ENCODE data around the gene IGFBP1. TPM values are rescaled to one million over a fixed set of nuclear protein-coding genes. Genes with fewer than 3 reads are reported as not detected.

The IGFBP1 gene
- total and polyA plus RNA-seq, 7 donors: not detected

DNA sequence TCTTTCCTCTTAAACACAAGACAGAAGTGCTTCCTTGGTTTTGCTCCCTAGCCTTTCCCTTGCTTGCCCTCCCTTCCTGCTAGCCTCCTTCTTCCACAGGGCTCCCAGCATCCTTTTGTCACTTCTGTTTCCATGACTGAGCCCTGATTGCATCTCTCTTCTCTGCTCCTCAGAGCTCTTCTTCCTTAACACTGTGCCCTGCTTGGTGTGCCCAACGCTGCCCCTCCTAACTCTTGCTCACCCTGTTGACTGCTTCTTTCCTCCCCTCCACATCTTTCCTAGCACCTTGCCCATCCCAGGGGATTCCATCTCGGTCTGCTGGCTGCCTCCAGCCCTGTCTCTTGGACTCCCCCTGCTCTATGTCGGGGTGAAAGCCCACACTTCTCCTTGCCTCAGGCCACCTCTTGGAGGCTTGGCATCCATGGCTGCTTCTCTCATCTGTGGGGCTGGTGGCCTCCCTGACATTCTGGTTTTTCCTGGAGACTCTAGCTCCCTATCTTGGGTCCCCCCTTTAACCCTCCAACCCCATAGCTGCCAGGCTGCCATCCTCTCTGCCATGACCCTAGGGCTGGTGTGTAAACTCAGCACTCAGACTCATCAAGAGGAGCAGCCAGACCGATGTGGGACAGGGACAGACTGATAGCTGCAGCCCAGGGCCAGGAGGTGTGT lies 5.8 kb downstream of the IGFBP1 start:
- Histone ChIP-seq H3K36me3 (no peaks in the 10 kb centered on the region), H3K9me3 (no peaks in the 10 kb centered on the region), H3K4me1 (peaks cover 0 to under 1% (median 0%) of the 10 kb centered on the region in 4 donors), H3K27ac (no peak overlapping the region), H3K4me3 (no peak overlapping the region), H3K27me3 (peaks cover 3 to 14% (median 13%) of the 10 kb centered on the region in 3 donors)
- no peak for TF ChIP-seq POLR2AphosphoS5 (IDR thresholded peaks at IDR 0.05)
- TF ChIP-seq POLR2A (IDR thresholded peaks at IDR 0.05): no peak
- TF ChIP-seq, protein P1, sequence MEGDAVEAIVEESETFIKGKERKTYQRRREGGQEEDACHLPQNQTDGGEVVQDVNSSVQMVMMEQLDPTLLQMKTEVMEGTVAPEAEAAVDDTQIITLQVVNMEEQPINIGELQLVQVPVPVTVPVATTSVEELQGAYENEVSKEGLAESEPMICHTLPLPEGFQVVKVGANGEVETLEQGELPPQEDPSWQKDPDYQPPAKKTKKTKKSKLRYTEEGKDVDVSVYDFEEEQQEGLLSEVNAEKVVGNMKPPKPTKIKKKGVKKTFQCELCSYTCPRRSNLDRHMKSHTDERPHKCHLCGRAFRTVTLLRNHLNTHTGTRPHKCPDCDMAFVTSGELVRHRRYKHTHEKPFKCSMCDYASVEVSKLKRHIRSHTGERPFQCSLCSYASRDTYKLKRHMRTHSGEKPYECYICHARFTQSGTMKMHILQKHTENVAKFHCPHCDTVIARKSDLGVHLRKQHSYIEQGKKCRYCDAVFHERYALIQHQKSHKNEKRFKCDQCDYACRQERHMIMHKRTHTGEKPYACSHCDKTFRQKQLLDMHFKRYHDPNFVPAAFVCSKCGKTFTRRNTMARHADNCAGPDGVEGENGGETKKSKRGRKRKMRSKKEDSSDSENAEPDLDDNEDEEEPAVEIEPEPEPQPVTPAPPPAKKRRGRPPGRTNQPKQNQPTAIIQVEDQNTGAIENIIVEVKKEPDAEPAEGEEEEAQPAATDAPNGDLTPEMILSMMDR (IDR thresholded peaks at IDR 0.05): no peak
- no peak for TF ChIP-seq EP300 (IDR thresholded peaks at IDR 0.05)
- 63 to 74% methylated on average over 4 of the region's 4 CpGs for WGBS, 2 donors
- intact Hi-C loops (cut with DNase I): no loop called here
- no peak for DNase-seq

DNA sequence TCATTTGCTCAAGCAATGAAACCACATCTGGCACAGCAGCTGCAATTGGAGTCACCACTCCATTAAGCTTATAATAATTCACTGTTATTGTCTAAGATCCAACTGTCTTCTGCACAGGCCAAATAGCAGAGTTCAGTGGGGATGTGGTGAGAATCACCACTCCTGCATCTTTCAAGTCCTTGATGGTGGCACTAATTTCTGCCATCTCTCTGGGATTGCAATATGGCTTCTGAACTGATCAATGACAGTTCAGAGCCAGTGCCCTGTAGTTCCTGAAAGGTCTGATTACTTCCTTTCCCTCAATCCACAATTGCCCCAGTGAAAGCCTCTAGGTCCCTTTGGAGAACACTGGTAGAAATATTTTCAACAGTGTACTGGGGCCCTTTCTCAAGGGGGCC lies 6.4 kb downstream of the IGFBP1 start:
- H3K27ac ChIP-seq: no peak overlapping the region
- intact Hi-C loops (cut with DNase I): no loop called here
- peaks cover 0 to 8% (median 8%) of the 10 kb centered on the region in 3 donors for H3K27me3 ChIP-seq
- TF ChIP-seq POLR2A (IDR thresholded peaks at IDR 0.05): no peak
- no peak for TF ChIP-seq EP300 (IDR thresholded peaks at IDR 0.05)
- TF ChIP-seq POLR2AphosphoS5 (IDR thresholded peaks at IDR 0.05): no peak
- TF ChIP-seq, protein P1 (IDR thresholded peaks at IDR 0.05): no peak
- no peaks in the 10 kb centered on the region for H3K9me3 ChIP-seq
- H3K4me3 ChIP-seq: no peak overlapping the region
- no peaks in the 10 kb centered on the region for H3K4me1 ChIP-seq
- no peaks in the 10 kb centered on the region for H3K36me3 ChIP-seq
- no peak for DNase-seq

DNA sequence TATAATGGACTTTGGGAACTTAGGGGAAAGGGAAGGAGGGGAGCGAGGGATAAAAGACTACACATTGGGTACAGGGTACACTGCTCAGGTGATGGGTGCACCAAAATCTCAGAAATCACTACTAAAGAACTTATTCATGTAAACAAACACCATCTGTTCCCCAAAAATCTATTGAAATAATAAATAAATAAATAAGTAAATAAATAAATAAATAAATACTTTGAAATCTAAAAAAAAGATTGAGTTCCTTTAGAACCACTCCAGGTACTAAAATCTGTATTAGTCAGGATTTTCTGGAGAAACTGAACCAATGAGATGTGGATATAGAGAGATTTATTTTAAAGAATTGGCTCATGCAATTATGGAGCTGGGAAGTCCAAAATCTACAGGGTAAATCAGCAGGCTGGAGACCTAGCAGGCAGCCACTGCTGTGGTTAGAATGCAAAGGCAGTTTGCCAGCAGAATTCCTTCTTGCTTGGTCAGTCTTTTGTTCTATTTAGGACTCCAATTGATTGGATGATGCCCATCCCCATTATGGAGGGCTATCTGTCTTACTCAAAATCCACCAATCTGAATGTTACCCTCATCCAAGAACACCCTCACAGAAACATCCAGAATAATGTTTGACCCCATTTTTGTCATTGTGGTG lies 8.9 kb downstream of the IGFBP1 start:
- 98 to 100% methylated on average over 1 of the region's 1 CpG for WGBS, 2 donors
- TF ChIP-seq, protein P1 (IDR thresholded peaks at IDR 0.05): no peak
- no peak for TF ChIP-seq POLR2AphosphoS5 (IDR thresholded peaks at IDR 0.05)
- TF ChIP-seq POLR2A (IDR thresholded peaks at IDR 0.05): no peak
- no peak for TF ChIP-seq EP300 (IDR thresholded peaks at IDR 0.05)
- no peak for DNase-seq
- Histone ChIP-seq H3K4me3 (no peak overlapping the region), H3K27ac (no peak overlapping the region), H3K27me3 (no peaks in the 10 kb centered on the region), H3K9me3 (no peaks in the 10 kb centered on the region), H3K4me1 (no peaks in the 10 kb centered on the region), H3K36me3 (no peaks in the 10 kb centered on the region)
- intact Hi-C loops (cut with DNase I): no loop called here

DNA sequence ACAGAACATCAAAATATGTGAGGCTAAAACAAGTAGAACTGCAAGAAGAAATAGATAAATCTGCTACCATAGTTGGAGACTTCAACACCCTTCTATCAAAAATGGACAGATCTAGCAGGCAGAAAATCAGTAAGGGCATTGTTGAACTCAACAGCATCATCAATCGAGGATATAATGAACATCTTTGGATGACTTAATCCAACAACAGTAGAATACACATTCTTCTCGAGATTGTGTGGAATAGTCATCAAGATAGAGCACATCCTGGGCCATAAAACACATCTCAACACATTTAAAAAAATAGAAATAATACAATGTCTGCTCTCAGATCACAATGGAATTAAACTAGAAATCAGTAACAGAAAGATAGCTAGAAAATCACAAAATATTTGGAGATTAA lies 9.9 kb downstream of the IGFBP1 start:
- H3K27ac ChIP-seq: no peak overlapping the region
- 60 to 79% methylated on average over 2 of the region's 2 CpGs for WGBS, 2 donors
- H3K36me3 ChIP-seq: no peaks in the 10 kb centered on the region
- H3K9me3 ChIP-seq: no peaks in the 10 kb centered on the region
- no peak overlapping the region for H3K4me3 ChIP-seq
- TF ChIP-seq, protein P1 (IDR thresholded peaks at IDR 0.05): no peak
- TF ChIP-seq POLR2AphosphoS5 (IDR thresholded peaks at IDR 0.05): no peak
- TF ChIP-seq EP300 (IDR thresholded peaks at IDR 0.05): no peak
- TF ChIP-seq POLR2A (IDR thresholded peaks at IDR 0.05): no peak
- no peaks in the 10 kb centered on the region for H3K4me1 ChIP-seq
- no peak for DNase-seq
- intact Hi-C loops (cut with DNase I): no loop called here
- H3K27me3 ChIP-seq: no peaks in the 10 kb centered on the region
